NCI-H69 (cell line): ENCODE results near the gene CLHC1.
A peak's percentile ranks its signal among the peaks of the same experiment; 100 is the strongest.
"Not testable (repeated sequence)": the region's sequence is repeated elsewhere in the genome, so short reads cannot be mapped to it uniquely, and the experiment has no call there.

ENCODE experiments used
- DNase-seq: peaks from one replicate; lab custom pipeline; 2025; lab: John Stamatoyannopoulos, UW

The CLHC1 gene

GRCh38 chr2:55232863-55233657 lies 967 bp upstream of the CLHC1 start:
- DNase-seq: peak; percentile 33

- peak; percentile 75 for DNase-seq
Observed at GRCh38 chr2:55231546-55232083, 478 bp downstream of the CLHC1 start.

DNA sequence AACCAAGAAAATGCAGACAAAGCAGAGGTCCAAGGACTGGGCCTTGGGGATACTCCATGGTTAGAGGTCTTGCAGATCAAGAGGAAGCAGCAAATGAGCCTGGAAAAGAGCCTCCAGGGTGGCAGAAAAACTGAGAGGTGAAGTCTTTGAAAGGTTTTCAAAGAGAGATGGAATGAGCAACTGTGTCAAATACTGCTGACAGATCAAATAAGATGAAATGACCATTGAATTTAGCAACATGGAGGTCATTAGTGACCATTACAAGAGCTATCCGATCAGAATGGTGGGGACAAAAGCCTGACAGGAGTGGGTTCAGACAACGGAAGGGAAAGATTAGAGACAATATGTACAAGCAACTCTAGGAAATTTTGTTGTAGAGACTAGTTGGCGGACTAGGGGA lies 1.5 kb downstream of the CLHC1 start:
- no peak for DNase-seq

GRCh38 chr2:55229221-55229620 lies 2.9 kb downstream of the CLHC1 start:
- DNase-seq: no peak

GRCh38 chr2:55228226-55228563 lies 3.9 kb downstream of the CLHC1 start:
- DNase-seq: no peak

DNA sequence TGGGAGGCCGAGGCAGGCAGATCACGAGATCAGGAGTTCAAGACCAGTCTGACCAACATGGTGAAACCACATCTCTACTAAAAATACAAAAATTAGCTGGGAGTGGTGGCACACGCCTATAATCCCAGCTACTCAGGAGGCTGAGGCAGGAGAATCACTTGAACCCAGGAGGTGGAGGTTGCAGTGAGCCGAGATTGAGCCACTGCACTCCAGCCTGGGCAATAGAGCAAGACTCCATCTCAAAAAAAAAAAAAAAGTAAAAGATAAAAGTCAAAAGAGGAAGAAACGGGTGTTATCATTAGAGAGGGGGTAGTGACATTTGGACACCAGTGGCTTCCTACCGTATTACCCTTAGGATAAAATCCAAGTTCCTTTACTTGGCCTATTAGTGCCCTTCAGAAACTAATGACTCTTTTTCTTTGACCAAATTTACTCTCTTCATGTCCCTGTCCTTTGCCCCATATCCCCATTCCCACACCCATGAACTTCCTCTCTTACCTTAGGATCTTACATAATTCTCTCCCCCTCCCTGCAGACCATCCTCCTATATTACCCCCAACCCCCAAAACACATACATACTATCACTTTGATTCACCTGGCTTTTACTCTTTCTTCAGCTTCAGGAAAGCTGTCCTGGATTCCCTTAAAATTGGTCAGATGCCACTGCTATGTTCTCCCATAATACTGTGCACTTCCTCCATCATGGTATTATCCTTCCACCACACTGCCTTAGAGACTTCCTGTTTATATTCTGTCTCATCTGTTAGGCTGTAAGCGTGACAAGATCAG lies 4.5 kb downstream of the CLHC1 start:
- DNase-seq: not testable (repeated sequence)

- no peak for DNase-seq
Observed at GRCh38 chr2:55225481-55226020, 6.5 kb downstream of the CLHC1 start.

DNA sequence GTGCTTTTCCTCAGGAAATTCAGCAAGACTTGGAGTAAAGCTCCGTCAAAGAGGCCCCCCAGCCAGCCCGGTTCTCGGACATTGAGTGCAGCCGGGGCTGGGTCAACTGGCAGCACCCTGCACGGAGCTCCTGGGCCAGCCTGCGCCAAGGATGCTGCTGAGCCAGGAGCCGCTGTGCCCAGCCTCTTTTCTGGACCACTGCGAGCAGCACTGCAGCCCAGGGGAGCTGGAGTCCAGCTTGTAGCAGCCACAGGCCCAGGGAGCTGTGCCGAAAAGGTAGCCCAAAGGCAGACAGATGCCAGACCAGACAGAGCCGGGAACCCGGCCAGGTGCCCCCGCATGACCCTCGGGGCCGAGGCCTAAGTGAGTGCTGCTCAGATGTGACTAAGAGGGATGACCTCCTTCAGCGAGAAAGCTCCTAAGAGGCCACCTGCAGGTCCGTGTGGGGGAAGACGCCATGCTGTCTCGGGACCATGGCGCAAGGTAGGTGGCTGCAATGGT lies 7.3 kb downstream of the CLHC1 start:
- no peak for DNase-seq

- no peak for DNase-seq
Observed at GRCh38 chr2:55223958-55224760, 7.9 kb downstream of the CLHC1 start.

GRCh38 chr2:55213822-55214221 lies 18.3 kb downstream of the CLHC1 start:
- DNase-seq: no peak

GRCh38 chr2:55204950-55205349 lies 27.1 kb downstream of the CLHC1 start:
- no peak for DNase-seq

DNA sequence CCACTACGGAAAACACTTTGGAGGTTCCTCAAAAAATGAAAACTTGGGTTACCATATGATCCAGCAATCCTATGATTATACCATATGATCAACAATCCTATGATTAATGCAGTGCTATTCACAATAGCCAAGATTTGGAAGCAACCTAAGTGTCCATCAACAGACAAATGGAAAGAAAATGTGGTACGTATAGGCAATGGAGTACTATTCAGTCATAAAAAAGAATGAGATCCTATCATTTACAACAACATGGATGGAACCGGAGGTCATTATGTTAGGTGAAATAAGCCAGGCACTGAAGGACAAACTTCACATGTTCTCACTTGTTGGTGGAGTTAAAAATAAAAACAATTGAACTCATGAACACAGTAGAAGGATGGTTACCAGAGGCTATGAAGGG lies 27.6 kb downstream of the CLHC1 start:
- no peak for DNase-seq

GRCh38 chr2:55200416-55200815 lies 31.7 kb downstream of the CLHC1 start:
- DNase-seq: no peak

GRCh38 chr2:55196526-55196925 lies 35.6 kb downstream of the CLHC1 start:
- DNase-seq: no peak

GRCh38 chr2:55191888-55192287 lies 40.2 kb downstream of the CLHC1 start:
- not testable (repeated sequence) for DNase-seq

DNA sequence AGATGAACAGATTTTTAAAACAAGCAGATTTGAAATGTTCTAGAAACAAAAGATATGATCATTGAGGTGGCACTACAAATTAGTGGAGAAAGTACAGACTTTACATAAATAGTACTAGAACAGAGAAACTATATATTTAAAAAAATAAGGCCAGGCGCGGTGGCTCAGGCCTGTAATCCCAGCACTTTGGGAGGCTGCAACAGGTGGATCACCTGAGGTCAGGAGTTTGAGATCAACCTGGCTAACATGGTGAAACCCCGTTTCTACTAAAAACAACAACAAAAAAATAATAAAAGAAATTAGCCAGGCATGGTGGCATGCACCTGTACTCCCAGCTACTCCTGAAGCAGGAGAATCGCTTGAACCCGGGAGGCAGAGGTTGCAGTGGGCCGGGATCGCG lies 45.3 kb downstream of the CLHC1 start:
- DNase-seq: not testable (repeated sequence)

DNA sequence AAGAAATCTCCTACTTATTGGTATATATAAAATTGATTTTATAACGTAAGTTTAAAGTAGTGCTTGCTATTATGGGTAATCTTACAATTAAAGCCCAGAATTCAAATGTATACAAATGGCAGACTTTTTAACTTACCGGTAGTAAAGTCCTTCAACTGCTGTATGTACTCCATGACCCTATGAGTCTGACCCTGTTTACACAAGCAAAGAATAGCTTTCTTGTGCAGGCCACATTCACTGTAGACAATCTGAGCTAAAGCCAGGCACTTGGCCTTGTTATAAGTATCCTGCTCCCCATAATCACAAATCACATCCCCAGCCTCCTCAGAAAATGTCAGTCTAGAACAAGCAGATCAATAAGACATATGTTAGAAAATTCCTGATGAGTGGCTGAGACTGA lies 51.7 kb downstream of the CLHC1 start:
- DNase-seq: no peak

DNA sequence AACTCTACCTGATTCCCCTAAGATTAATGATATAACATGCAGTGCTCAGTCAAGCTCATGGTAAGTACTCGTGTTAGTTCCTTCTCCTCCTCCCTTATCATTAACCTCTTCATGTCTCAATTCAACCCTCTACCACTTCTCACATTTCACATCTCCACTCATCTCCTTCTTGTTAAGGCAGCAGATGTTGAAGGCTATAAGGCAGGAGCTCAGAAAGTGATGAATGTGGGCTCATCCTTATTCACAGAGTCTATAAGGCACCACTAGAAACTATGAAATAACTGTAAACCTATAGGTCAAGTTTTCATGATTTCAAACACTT lies 56.0 kb downstream of the CLHC1 start:
- DNase-seq: peak; percentile 8

- DNase-seq: peak; percentile 81
Observed at GRCh38 chr2:55175254-55176093, 56.6 kb downstream of the CLHC1 start.

- DNase-seq: no peak
Observed at GRCh38 chr2:55173438-55174054, 58.5 kb downstream of the CLHC1 start.

DNA sequence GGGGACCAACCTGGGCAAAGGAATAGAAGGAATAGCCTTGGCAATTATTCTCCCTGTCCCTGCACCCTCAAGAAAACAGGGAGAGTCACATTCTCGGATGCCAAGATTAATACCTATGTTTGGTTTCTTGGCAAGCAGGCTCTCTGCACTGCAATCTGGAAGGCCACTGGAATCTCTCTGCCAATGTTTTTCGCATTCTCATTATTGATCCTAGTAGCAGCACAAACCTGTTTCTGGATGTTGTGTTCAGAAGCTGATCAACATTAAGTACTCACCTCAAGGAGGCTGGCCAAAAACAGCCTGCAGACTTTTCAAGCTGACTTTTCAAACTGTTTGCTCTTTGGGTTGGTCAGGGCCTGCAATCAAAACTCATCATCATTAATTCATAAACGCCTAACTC lies 62.2 kb downstream of the CLHC1 start:
- no peak for DNase-seq
